Loucy (cell line): ENCODE results near the gene CC2D1A.

Experiments
- H2AFZ ChIP-seq: fragments of 200-600 bp; sonication (generic); 2 replicates; pipeline ENCODE4 v1.6.0; 2016; ENCODE audit warnings: antibody characterized with exemption, mild to moderate bottlenecking, low read length, moderate library complexity
- H3F3A ChIP-seq: fragments of 200-600 bp; 2 replicates; pipeline ENCODE4 v1.6.0; 2016; ENCODE audit warnings: antibody characterized with exemption, low read depth, mild to moderate bottlenecking
- H3K27me3 ChIP-seq: fragments of 200-600 bp; sonication (generic); 2 replicates; pipeline ENCODE4 v1.6.1; 2014; ENCODE audit warnings: low read length, mild to moderate bottlenecking; ENCODE audit not compliant: insufficient read depth, poor library complexity, severe bottlenecking
- H3K36me3 ChIP-seq: fragments of 200-600 bp; sonication (generic); 2 replicates; pipeline ENCODE4 v1.6.1; 2016; ENCODE audit warnings: low read length; ENCODE audit not compliant: insufficient read depth
- H3K4me1 ChIP-seq: fragments of 200-600 bp; sonication (generic); 2 replicates; pipeline ENCODE4 v1.5.1; 2014; ENCODE audit warnings: low read length, mild to moderate bottlenecking; ENCODE audit not compliant: insufficient read depth, poor library complexity, severe bottlenecking
- H3K4me2 ChIP-seq: fragments of 200-600 bp; sonication (generic); 2 replicates; pipeline ENCODE4 v1.6.0; 2014; ENCODE audit warnings: antibody characterized with exemption, low read length, low read depth, mild to moderate bottlenecking; ENCODE audit not compliant: poor library complexity, severe bottlenecking
- H3K4me3 ChIP-seq: fragments of 200-600 bp; sonication (generic); 2 replicates; pipeline ENCODE4 v1.5.1; 2014; ENCODE audit warnings: low read length, mild to moderate bottlenecking, mixed read lengths; ENCODE audit not compliant: poor library complexity, severe bottlenecking
- H3K79me2 ChIP-seq: fragments of 200-600 bp; sonication (generic); 2 replicates; pipeline ENCODE4 v1.6.1; 2014; ENCODE audit warnings: low read length; ENCODE audit not compliant: insufficient read depth
- H3K9ac ChIP-seq: fragments of 200-600 bp; sonication (generic); 2 replicates; pipeline ENCODE4 v1.6.0; 2014; ENCODE audit warnings: mild to moderate bottlenecking, low read depth, low read length, moderate library complexity; ENCODE audit not compliant: poor library complexity, severe bottlenecking
- H3K9me2 ChIP-seq: fragments of 200-600 bp; sonication (generic); replicated peaks from 2 replicates; pipeline ENCODE4 v1.6.1; 2016; ENCODE audit warnings: low read depth, low read length, mixed read lengths
- H3K9me3 ChIP-seq: fragments of 200-600 bp; sonication (generic); 2 replicates; pipeline ENCODE4 v1.6.1; 2014; ENCODE audit warnings: mild to moderate bottlenecking, antibody characterized with exemption, low read length, low read depth; ENCODE audit not compliant: insufficient read depth
- H4K20me1 ChIP-seq: fragments of 200-600 bp; sonication (generic); 2 replicates; pipeline ENCODE4 v1.6.0; 2014; ENCODE audit warnings: antibody characterized with exemption, low read length, mild to moderate bottlenecking; ENCODE audit not compliant: insufficient read depth, poor library complexity, severe bottlenecking
- CTCF ChIP-seq: fragments of 200-600 bp; sonication (generic); conservative IDR thresholded peaks from 2 replicates; pipeline ENCODE4 v1.5.1; 2014; ENCODE audit warnings: mild to moderate bottlenecking, antibody characterized with exemption, low read length
- EZH2phosphoT487 ChIP-seq: fragments of 200-600 bp; IDR thresholded peaks from 2 replicates; pipeline ENCODE4 v1.6.1; 2018; ENCODE audit warnings: antibody characterized with exemption, mild to moderate bottlenecking, moderate library complexity, borderline replicate concordance

CC2D1A gene

GRCh38 chr19:13959962-13960862 is 54.2 kb downstream of the CC2D1A start:
- no peaks in the 10 kb centered on the region for H3K4me1 ChIP-seq
- no peaks in the 10 kb centered on the region for H3K9me3 ChIP-seq
- no peak for TF ChIP-seq EZH2phosphoT487
- TF ChIP-seq CTCF = peak; percentile 52
- H3K9me2 ChIP-seq = no peaks in the 10 kb centered on the region
- H3K9ac ChIP-seq = no peak overlapping the region
- peaks cover 56% of the 10 kb centered on the region; the same call in 1 of the 2 replicates for H3K36me3 ChIP-seq
- no peak overlapping the region for H3K4me2 ChIP-seq
- no peak overlapping the region for H2AFZ ChIP-seq
- H3F3A ChIP-seq = no peaks in the 10 kb centered on the region
- H3K4me3 ChIP-seq = no peak overlapping the region
- no peaks in the 10 kb centered on the region for H3K27me3 ChIP-seq
- peaks cover 33% of the 10 kb centered on the region; the same call in 1 of the 2 replicates for H3K79me2 ChIP-seq
- H4K20me1 ChIP-seq = peaks cover 13% of the 10 kb centered on the region

GRCh38 chr19:13960863-13961784 is 55.1 kb downstream of the CC2D1A start:
- no peaks in the 10 kb centered on the region for H3K9me3 ChIP-seq
- no peak overlapping the region for H2AFZ ChIP-seq
- H3K9ac ChIP-seq = no peak overlapping the region
- H3K36me3 ChIP-seq = peaks cover 48% of the 10 kb centered on the region; the same call in 1 of the 2 replicates
- no peaks in the 10 kb centered on the region for H3F3A ChIP-seq
- H3K4me1 ChIP-seq = no peaks in the 10 kb centered on the region
- no peak for TF ChIP-seq CTCF
- no peak for TF ChIP-seq EZH2phosphoT487
- peaks cover 24% of the 10 kb centered on the region; the same call in 1 of the 2 replicates for H3K79me2 ChIP-seq
- H3K4me2 ChIP-seq = no peak overlapping the region
- no peaks in the 10 kb centered on the region for H3K27me3 ChIP-seq
- no peaks in the 10 kb centered on the region for H3K9me2 ChIP-seq
- H3K4me3 ChIP-seq = no peak overlapping the region
- peaks cover 13% of the 10 kb centered on the region for H4K20me1 ChIP-seq

- TF ChIP-seq EZH2phosphoT487 (no peak), CTCF (no peak)
- Histone ChIP-seq H3K9me3 (no peaks in the 10 kb centered on the region), H3K36me3 (peaks cover 39% of the 10 kb centered on the region; the same call in 1 of the 2 replicates)
These were observed 56.1 kb downstream of the CC2D1A start for GRCh38 chr19:13961826-13962698.

More at GRCh38 chr19:13961826-13962698, 56.1 kb downstream of the CC2D1A start:
- Histone ChIP-seq H3F3A (no peaks in the 10 kb centered on the region), H2AFZ (no peak overlapping the region), H3K9me2 (no peaks in the 10 kb centered on the region), H3K4me2 (no peak overlapping the region), H3K79me2 (peaks cover 15% of the 10 kb centered on the region; the same call in 1 of the 2 replicates), H3K9ac (no peak overlapping the region), H4K20me1 (peaks cover 11% of the 10 kb centered on the region), H3K4me3 (no peak overlapping the region), H3K27me3 (no peaks in the 10 kb centered on the region), H3K4me1 (no peaks in the 10 kb centered on the region)
